HL-60/S4 (cell line): Measurements from ENCODE around the gene NDUFS8.

Experiments
- in situ Hi-C: fragments of 300-500 bp; cut with MboI; formaldehyde crosslinking; loops from 2 replicates; pipeline ENCODE4 v1.14.3; 2022; ENCODE audit warnings: low sequenced_read_pairs

The NDUFS8 gene

DNA sequence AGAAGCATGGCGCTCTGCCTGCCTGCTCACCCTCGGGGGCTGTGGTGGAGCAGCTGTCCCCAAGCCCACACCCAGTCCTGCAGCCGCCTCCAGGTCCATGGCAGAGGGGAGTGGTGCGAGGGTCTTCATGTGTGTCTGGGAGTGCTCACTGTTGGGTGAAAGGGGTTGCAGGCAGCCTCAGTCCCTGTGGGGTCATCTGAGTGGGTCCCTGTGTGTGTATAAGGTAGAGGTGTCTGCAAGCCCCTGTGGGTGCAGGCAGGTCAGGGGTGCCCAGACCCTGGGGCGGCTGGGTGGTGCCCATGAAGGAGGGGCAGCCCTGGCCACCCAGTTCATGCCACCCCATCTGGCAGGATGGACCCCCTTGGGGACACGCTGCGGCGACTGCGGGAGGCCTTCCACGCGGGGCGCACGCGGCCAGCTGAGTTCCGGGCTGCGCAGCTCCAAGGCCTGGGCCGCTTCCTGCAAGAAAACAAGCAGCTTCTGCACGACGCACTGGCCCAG, 15.5 kb upstream of the NDUFS8 start:
- in situ Hi-C loops, result no loop called here

GRCh38 chr11:68015467-68015866, 15.0 kb upstream of the NDUFS8 start:
- in situ Hi-C loops, result no loop called here

- in situ Hi-C loops, result no loop called here
Observed at GRCh38 chr11:68016161-68016903, 14.1 kb upstream of the NDUFS8 start.

- in situ Hi-C loops, result no loop called here
Observed at GRCh38 chr11:68016904-68017817, 13.3 kb upstream of the NDUFS8 start.

- in situ Hi-C loops, result no loop called here
Observed at GRCh38 chr11:68017980-68018729, 12.3 kb upstream of the NDUFS8 start.

GRCh38 chr11:68018730-68019190, 11.7 kb upstream of the NDUFS8 start:
- in situ Hi-C loops, result no loop called here

GRCh38 chr11:68019486-68019885, 11.0 kb upstream of the NDUFS8 start:
- in situ Hi-C loops, result no loop called here

DNA sequence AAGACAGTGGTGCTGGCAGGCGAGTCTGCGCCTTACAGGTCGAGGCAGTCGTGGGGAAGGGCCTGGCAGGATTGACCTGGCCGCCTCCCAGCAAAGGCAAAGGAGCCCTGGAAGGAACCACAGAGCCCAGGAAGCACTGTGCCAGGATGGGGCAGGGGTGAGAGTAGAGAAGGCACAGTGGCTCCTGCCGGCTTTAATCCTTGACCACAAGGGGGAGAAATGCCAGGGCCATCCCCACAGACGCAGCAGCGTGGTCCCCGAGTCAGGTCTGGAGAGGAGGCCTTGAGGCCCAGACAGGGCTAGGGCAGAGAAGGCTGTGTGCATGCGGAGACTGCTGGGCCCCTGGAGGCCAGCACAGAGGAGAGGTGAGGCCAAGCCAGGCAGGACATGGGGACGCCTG, 9.9 kb upstream of the NDUFS8 start:
- in situ Hi-C loops, result no loop called here

DNA sequence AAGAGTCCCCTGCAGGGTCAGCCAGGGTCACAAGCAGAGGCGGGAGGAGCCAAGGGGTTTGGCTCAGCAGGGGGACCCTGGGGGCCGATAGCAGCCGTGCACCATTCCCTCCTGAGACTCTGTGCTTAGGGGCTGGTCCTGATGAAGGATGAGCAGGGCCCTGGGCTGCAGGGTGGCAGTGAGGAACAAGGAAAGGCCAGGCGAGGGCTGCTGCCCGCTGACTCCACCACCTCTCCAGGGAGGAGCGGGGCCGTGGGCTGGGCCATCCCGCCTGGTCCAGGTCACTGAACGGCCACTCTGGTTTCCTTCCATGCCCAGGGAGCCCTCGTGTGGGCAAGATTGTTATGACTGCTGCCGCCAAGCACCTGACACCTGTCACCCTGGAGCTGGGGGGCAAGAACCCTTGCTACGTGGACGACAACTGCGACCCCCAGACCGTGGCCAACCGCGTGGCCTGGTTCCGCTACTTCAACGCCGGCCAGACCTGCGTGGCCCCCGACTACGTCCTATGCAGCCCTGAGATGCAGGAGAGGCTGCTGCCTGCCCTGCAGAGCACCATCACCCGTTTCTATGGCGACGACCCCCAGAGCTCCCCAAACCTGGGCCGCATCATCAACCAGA, 9.2 kb upstream of the NDUFS8 start:
- in situ Hi-C loops, result no loop called here

GRCh38 chr11:68022531-68022930, 8.0 kb upstream of the NDUFS8 start:
- in situ Hi-C loops, result no loop called here

- in situ Hi-C loops, result no loop called here
Observed at GRCh38 chr11:68024508-68024907, 6.0 kb upstream of the NDUFS8 start.

DNA sequence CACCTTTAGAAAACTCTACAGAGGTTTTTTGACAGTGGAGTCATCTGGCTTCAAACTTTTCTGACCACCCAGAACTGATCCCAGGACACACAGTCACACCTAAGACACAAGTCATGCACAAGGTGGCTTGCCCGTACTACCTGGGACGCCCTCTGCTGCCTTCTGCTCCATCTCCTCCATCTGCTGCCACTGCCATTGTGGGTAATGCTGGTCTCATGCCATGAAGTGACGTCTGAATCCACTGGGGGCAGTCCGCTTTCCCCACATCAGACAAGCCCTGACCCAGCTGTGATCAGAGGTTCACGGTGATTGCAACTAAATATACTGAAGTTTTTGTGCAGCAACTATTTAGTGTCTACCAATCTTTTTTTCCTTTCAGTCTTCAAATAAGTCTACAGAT, 5.4 kb upstream of the NDUFS8 start:
- in situ Hi-C loops, result no loop called here

- in situ Hi-C loops, result no loop called here
Observed at GRCh38 chr11:68026391-68027105, 3.9 kb upstream of the NDUFS8 start.

GRCh38 chr11:68027667-68028066, 2.8 kb upstream of the NDUFS8 start:
- in situ Hi-C loops, result no loop called here

- in situ Hi-C loops, result no loop called here
Observed at GRCh38 chr11:68028802-68029545, 1.5 kb upstream of the NDUFS8 start.

DNA sequence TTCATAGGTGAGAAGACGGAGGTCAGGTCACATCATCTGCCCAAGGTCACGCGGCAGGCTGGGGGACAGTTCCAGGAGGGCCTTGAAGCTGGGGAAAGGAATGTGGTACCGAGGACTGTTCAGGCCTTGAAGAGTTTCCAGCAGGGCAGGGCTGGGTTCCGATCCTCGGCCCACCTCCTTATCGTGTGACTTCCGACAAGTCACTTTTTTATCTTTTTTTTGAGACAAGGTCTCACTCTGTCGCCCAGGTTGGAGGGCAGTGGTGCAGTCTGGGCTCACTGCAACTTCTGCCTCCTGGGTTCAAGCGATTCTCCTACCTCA, 623 bp downstream of the NDUFS8 start:
- in situ Hi-C loops, result no loop called here

GRCh38 chr11:68032003-68032402, 1.5 kb downstream of the NDUFS8 start:
- in situ Hi-C loops, result no loop called here

GRCh38 chr11:68032997-68033707, 2.7 kb downstream of the NDUFS8 start:
- in situ Hi-C loops, result no loop called here

- in situ Hi-C loops, result no loop called here
Observed at GRCh38 chr11:68033708-68034045, 3.2 kb downstream of the NDUFS8 start.
